HCT116 (cell line): ENCODE data around the gene SCARF2. TPM values are rescaled to one million over a fixed set of nuclear protein-coding genes. Genes with fewer than 3 reads are reported as not detected.

Experiments used
- ATAC-seq: fragments of 200-7000 bp; cut with Tn5 transposase; 2 replicates; pipeline ENCODE4 v1.9.1; 2020; ENCODE audit warnings: mild to moderate bottlenecking, moderate library complexity
- BruUV-seq: library from RNA; stranded (reverse); fragments of 400-500 nt; replicated peaks from 2 replicates; lab custom pipeline; 2021; lab: Mats Ljungman, UMichigan
- CTCF ChIA-PET: fragments of 300-600 bp; sonication (Branson Sonifier 250); formaldehyde crosslinking; loops from one replicate; lab custom pipeline; 2021; ENCODE audit warnings: antibody characterized with exemption; lab: Charles Lee
- POLR2A ChIA-PET: fragments of 300-600, 350-600 bp; sonication (Branson Sonifier 250); formaldehyde crosslinking; loops from one replicate; lab custom pipeline; 2021; ENCODE audit warnings: antibody characterized with exemption; lab: Charles Lee
- RAD21 ChIA-PET, 2 experiments: fragments of 300-600 bp; sonication (Branson Sonifier 250); formaldehyde crosslinking; loops; one replicate each; lab custom pipeline; 2023; ENCODE audit warnings: low total read pairs in 2 of 2; ENCODE audit not compliant: uncharacterized antibody in 2 of 2, unreplicated experiment in 2 of 2, low non-redundant PET in 1 of 2; lab: Charles Lee
- DNase-seq: peaks from one replicate; pipeline ENCODE4 v3.0.0-alpha.2; 2010; ENCODE audit warnings: low read depth, low spot score
- H2AFZ ChIP-seq: fragments of 200-600 bp; shearing (Covaris generic), sonication (generic); 2 replicates; pipeline ENCODE4 v1.6.1; 2017; ENCODE audit warnings: low read depth, mixed run types, mixed read lengths, antibody characterized with exemption, low read length; ENCODE audit not compliant: poor library complexity, severe bottlenecking
- H3K27ac ChIP-seq: 2 replicates; pipeline ENCODE4 v1.5.1; 2012; ENCODE audit warnings: low read depth, low read length
- H3K27me3 ChIP-seq: fragments of 200-600 bp; sonication (generic); 2 replicates; pipeline ENCODE4 v1.6.1; 2016; ENCODE audit warnings: mixed run types, low read length, mixed read lengths; ENCODE audit not compliant: insufficient read depth
- H3K36me3 ChIP-seq, 2 experiments: fragments of 200-500 bp in 1 of 2; fragments of 200-600 bp in 1 of 2; sonication (Bioruptor generic) in 1 of 2; sonication (generic) in 1 of 2; 2 replicates each; pipeline versions ENCODE4 v1.5.1 to v1.6.1; 2014 to 2016; ENCODE audit warnings: low read length in 2 of 2, inconsistent platforms in 1 of 2, mixed read lengths in 1 of 2, mixed run types in 1 of 2; ENCODE audit not compliant: insufficient read depth in 2 of 2, control insufficient read depth in 1 of 2
- H3K4me1 ChIP-seq, 2 experiments: fragments of 200-600 bp in 1 of 2; sonication (generic) in 1 of 2; 2 replicates each; pipeline versions ENCODE4 v1.5.1 to v1.6.1; 2012 to 2017; ENCODE audit warnings: low read length in 2 of 2, inconsistent platforms in 1 of 2, mild to moderate bottlenecking in 1 of 2, mixed read lengths in 1 of 2, mixed run types in 1 of 2, moderate library complexity in 1 of 2; ENCODE audit not compliant: insufficient read depth in 2 of 2, control insufficient read depth in 1 of 2
- H3K4me2 ChIP-seq: fragments of 200-600 bp; sonication (generic); 2 replicates; pipeline ENCODE4 v1.6.1; 2017; ENCODE audit warnings: mixed run types, low read length, mixed read lengths
- H3K4me3 ChIP-seq, 2 experiments: fragments of 200-600 bp in 1 of 2; sonication (generic) in 1 of 2; replicated peaks in 1 of 2; 2 replicates each; pipeline ENCODE4 v1.5.1; 2011 to 2016; ENCODE audit warnings: low read length in 2 of 2, control low read depth in 1 of 2, low read depth in 1 of 2, mild to moderate bottlenecking in 1 of 2, mixed read lengths in 1 of 2, mixed run types in 1 of 2
- H3K79me2 ChIP-seq: fragments of 200-600 bp; sonication (generic); 2 replicates; pipeline ENCODE4 v1.6.1; 2017; ENCODE audit warnings: mild to moderate bottlenecking, mixed run types, low read length, moderate library complexity, mixed read lengths; ENCODE audit not compliant: insufficient read depth
- H3K9ac ChIP-seq: fragments of 200-600 bp; sonication (generic); 2 replicates; pipeline ENCODE4 v1.6.1; 2016; ENCODE audit warnings: low read length, mixed read lengths
- H3K9me2 ChIP-seq: fragments of 200-600 bp; sonication (generic), shearing (Covaris generic); 2 replicates; pipeline ENCODE4 v1.6.1; 2017; ENCODE audit warnings: mixed run types, mild to moderate bottlenecking, moderate library complexity; ENCODE audit not compliant: insufficient read depth
- H3K9me3 ChIP-seq, 2 experiments: fragments of 200-500 bp in 1 of 2; fragments of 200-600 bp in 1 of 2; sonication (Bioruptor generic) in 1 of 2; sonication (generic) in 1 of 2; 2 replicates each; pipeline ENCODE4 v1.6.1; 2014 to 2017; ENCODE audit warnings: low read length in 2 of 2, mixed read lengths in 2 of 2, inconsistent platforms in 1 of 2, low read depth in 1 of 2, mild to moderate bottlenecking in 1 of 2, mixed run types in 1 of 2, moderate library complexity in 1 of 2; ENCODE audit not compliant: control insufficient read depth in 1 of 2, insufficient read depth in 1 of 2
- H4K20me1 ChIP-seq: fragments of 200-600 bp; sonication (generic), shearing (Covaris generic); 2 replicates; pipeline ENCODE4 v1.6.1; 2017; ENCODE audit warnings: mixed run types, mild to moderate bottlenecking, moderate library complexity; ENCODE audit not compliant: insufficient read depth
- CEBPB ChIP-seq: IDR thresholded peaks from 2 replicates; pipeline ENCODE4 v1.6.1; 2012; ENCODE audit warnings: low read depth
- EGR1 ChIP-seq: IDR thresholded peaks from 2 replicates; pipeline ENCODE4 v1.6.1; 2012; ENCODE audit warnings: low read depth
- EZH2 ChIP-seq: fragments of 200-600 bp; sonication (generic); IDR thresholded peaks from 2 replicates; pipeline ENCODE4 v1.6.1; 2017; ENCODE audit warnings: antibody characterized with exemption, mixed run types
- EZH2phosphoT487 ChIP-seq: fragments of 200-600 bp; IDR thresholded peaks from 2 replicates; pipeline ENCODE4 v1.6.1; 2018; ENCODE audit warnings: antibody characterized with exemption, borderline replicate concordance
- FOSL1 ChIP-seq: IDR thresholded peaks from 2 replicates; pipeline ENCODE4 v1.6.1; 2012; ENCODE audit warnings: low read depth
- JUND ChIP-seq: IDR thresholded peaks from 2 replicates; pipeline ENCODE4 v1.6.1; 2012
- POLR2A ChIP-seq: IDR thresholded peaks from 2 replicates; pipeline ENCODE4 v1.7.0; 2011; ENCODE audit warnings: borderline replicate concordance; ENCODE audit not compliant: insufficient read depth, insufficient read length; ENCODE audit errors: extremely low read depth
- RAD21 ChIP-seq: IDR thresholded peaks from 2 replicates; pipeline ENCODE4 v1.6.1; 2012; ENCODE audit warnings: low read depth, mild to moderate bottlenecking
- SIN3A ChIP-seq: IDR thresholded peaks from 2 replicates; pipeline ENCODE4 v1.6.1; 2012; ENCODE audit warnings: low read depth
- SP1 ChIP-seq: IDR thresholded peaks from 2 replicates; pipeline ENCODE4 v1.6.1; 2012; ENCODE audit warnings: low read depth
- SRF ChIP-seq: IDR thresholded peaks from 2 replicates; pipeline ENCODE4 v1.6.1; 2012; ENCODE audit warnings: low read depth
- TCF7L2 ChIP-seq: IDR thresholded peaks from 2 replicates; pipeline ENCODE4 v1.7.0; 2011; ENCODE audit warnings: borderline replicate concordance, inconsistent platforms; ENCODE audit not compliant: insufficient read depth, insufficient read length; ENCODE audit errors: extremely low read depth
- YY1 ChIP-seq: IDR thresholded peaks from 2 replicates; pipeline ENCODE4 v1.6.1; 2011; ENCODE audit warnings: low read length, low read depth, moderate library complexity, mild to moderate bottlenecking; ENCODE audit not compliant: insufficient replicate concordance; ENCODE audit errors: extremely low read depth
- ZFX ChIP-seq: fragments of 450-650 bp; IDR thresholded peaks from 2 replicates; pipeline ENCODE4 v1.6.1; 2017
- ZNF274 ChIP-seq: fragments of 200-500 bp; sonication (Bioruptor generic); IDR thresholded peaks from 2 replicates; pipeline ENCODE4 v1.6.1; 2014; ENCODE audit warnings: mild to moderate bottlenecking, low read depth, low read length, inconsistent platforms
- intact Hi-C: fragments of 100-400 bp; cut with micrococcal nuclease; formaldehyde crosslinking; loops from 2 replicates; pipeline ENCODE4 v1.10.0; 2022
- total RNA-seq: library from RNA; stranded (reverse); gene quantifications from one replicate; pipeline ENCODE4 v1.2.1, GENCODE V29; 2021; ENCODE audit not compliant: unreplicated experiment
- TF ChIP-seq, protein P1 (sequence below): IDR thresholded peaks from 2 replicates; pipeline ENCODE4 v1.6.1; 2012
- TF ChIP-seq, protein P2 (sequence below), 3 experiments: fragments of 200-600 bp in 1 of 3; sonication (generic) in 1 of 3; IDR thresholded peaks in 2 of 3; conservative IDR thresholded peaks in 1 of 3; 2 replicates each; pipeline ENCODE4 v1.5.1; 2012 to 2017; ENCODE audit warnings: low read depth in 2 of 3, low read length in 2 of 3, antibody characterized with exemption in 1 of 3, borderline replicate concordance in 1 of 3, control low read depth in 1 of 3, mild to moderate bottlenecking in 1 of 3, mixed read lengths in 1 of 3, mixed run types in 1 of 3, moderate library complexity in 1 of 3; ENCODE audit not compliant: insufficient read depth in 1 of 3
- TF ChIP-seq, protein P3 (sequence below): IDR thresholded peaks from 2 replicates; pipeline ENCODE4 v1.6.1; 2011; ENCODE audit warnings: mild to moderate bottlenecking, low read length, moderate library complexity; ENCODE audit not compliant: insufficient replicate concordance; ENCODE audit errors: extremely low read depth
- TF ChIP-seq, protein P4 (sequence below): IDR thresholded peaks from 2 replicates; pipeline ENCODE4 v1.6.1; 2012; ENCODE audit warnings: low read depth

The SCARF2 gene
- total RNA-seq, 1 experiment from 2014 or later, result 2.5 TPM

DNA sequence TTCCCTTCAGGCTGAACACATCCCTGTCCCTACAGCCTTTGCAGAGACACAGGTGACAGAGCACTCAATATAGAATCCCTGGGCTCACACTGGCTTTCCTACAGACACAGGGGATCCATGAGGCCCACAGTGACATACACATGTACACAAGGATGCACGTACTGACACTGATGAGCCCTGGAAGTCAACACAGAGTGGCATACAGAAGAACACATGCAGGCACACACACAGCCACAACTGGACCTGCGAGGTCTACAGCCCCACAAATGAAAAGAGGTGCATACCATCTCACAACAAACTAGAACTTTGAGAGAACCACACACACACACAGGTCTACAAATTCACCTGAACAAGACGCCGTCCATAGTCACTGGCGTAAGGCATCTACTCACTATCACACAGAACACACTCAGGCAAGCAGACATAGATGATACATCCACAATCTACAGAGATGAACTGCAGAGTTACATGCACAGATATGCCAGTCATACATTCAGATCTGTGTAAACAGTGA is 47.2 kb downstream of the SCARF2 start:
- no peak for ATAC-seq

More for the DNA sequence above, 47.2 kb downstream of the SCARF2 start:
- DNase-seq, result no peak
- H4K20me1 ChIP-seq, result no peaks in the 10 kb centered on the region
- peaks cover 9 to 22% of the 10 kb centered on the region in 2 experiments for H3K4me1 ChIP-seq
- no peaks in the 10 kb centered on the region for H3K36me3 ChIP-seq
- H3K4me2 ChIP-seq, result no peak overlapping the region
- BruUV-seq, result no TSS peak
- ChIA-PET CTCF (no interaction called here), POLR2A (no interaction called here), RAD21 (no interaction called here)
- H3K9me3 ChIP-seq, result no peaks in the 10 kb centered on the region
- H3K9ac ChIP-seq, result no peak overlapping the region
- H3K9me2 ChIP-seq, result no peaks in the 10 kb centered on the region
- intact Hi-C loops, result no loop called here
- TF ChIP-seq, protein P1, sequence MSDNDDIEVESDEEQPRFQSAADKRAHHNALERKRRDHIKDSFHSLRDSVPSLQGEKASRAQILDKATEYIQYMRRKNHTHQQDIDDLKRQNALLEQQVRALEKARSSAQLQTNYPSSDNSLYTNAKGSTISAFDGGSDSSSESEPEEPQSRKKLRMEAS, result no peak
- TF ChIP-seq FOSL1, result no peak
- no peak for TF ChIP-seq SP1
- no peak for TF ChIP-seq EGR1
- TF ChIP-seq TCF7L2, result no peak
- no peak for TF ChIP-seq EZH2
- TF ChIP-seq YY1, result no peak
- TF ChIP-seq JUND, result no peak
- no peak for TF ChIP-seq RAD21
- TF ChIP-seq ZFX, result no peak
- TF ChIP-seq, protein P2, sequence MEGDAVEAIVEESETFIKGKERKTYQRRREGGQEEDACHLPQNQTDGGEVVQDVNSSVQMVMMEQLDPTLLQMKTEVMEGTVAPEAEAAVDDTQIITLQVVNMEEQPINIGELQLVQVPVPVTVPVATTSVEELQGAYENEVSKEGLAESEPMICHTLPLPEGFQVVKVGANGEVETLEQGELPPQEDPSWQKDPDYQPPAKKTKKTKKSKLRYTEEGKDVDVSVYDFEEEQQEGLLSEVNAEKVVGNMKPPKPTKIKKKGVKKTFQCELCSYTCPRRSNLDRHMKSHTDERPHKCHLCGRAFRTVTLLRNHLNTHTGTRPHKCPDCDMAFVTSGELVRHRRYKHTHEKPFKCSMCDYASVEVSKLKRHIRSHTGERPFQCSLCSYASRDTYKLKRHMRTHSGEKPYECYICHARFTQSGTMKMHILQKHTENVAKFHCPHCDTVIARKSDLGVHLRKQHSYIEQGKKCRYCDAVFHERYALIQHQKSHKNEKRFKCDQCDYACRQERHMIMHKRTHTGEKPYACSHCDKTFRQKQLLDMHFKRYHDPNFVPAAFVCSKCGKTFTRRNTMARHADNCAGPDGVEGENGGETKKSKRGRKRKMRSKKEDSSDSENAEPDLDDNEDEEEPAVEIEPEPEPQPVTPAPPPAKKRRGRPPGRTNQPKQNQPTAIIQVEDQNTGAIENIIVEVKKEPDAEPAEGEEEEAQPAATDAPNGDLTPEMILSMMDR (IDR thresholded peaks at IDR 0.05 in 2 of 3, conservative IDR thresholded peaks at IDR 0.05 in 1 of 3; ENCODE audit: borderline replicate concordance in 1 of 3, insufficient read depth in 1 of 3, low read depth in 2 of 3, low read length in 2 of 3), result no peak
- TF ChIP-seq, protein P3, sequence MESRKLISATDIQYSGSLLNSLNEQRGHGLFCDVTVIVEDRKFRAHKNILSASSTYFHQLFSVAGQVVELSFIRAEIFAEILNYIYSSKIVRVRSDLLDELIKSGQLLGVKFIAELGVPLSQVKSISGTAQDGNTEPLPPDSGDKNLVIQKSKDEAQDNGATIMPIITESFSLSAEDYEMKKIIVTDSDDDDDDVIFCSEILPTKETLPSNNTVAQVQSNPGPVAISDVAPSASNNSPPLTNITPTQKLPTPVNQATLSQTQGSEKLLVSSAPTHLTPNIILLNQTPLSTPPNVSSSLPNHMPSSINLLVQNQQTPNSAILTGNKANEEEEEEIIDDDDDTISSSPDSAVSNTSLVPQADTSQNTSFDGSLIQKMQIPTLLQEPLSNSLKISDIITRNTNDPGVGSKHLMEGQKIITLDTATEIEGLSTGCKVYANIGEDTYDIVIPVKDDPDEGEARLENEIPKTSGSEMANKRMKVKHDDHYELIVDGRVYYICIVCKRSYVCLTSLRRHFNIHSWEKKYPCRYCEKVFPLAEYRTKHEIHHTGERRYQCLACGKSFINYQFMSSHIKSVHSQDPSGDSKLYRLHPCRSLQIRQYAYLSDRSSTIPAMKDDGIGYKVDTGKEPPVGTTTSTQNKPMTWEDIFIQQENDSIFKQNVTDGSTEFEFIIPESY, result no peak
- no peak for TF ChIP-seq SRF
- TF ChIP-seq ZNF274, result no peak
- no peak for TF ChIP-seq SIN3A
- no peak for TF ChIP-seq CEBPB
- TF ChIP-seq POLR2A, result no peak
- TF ChIP-seq EZH2phosphoT487, result no peak
- TF ChIP-seq, protein P4, sequence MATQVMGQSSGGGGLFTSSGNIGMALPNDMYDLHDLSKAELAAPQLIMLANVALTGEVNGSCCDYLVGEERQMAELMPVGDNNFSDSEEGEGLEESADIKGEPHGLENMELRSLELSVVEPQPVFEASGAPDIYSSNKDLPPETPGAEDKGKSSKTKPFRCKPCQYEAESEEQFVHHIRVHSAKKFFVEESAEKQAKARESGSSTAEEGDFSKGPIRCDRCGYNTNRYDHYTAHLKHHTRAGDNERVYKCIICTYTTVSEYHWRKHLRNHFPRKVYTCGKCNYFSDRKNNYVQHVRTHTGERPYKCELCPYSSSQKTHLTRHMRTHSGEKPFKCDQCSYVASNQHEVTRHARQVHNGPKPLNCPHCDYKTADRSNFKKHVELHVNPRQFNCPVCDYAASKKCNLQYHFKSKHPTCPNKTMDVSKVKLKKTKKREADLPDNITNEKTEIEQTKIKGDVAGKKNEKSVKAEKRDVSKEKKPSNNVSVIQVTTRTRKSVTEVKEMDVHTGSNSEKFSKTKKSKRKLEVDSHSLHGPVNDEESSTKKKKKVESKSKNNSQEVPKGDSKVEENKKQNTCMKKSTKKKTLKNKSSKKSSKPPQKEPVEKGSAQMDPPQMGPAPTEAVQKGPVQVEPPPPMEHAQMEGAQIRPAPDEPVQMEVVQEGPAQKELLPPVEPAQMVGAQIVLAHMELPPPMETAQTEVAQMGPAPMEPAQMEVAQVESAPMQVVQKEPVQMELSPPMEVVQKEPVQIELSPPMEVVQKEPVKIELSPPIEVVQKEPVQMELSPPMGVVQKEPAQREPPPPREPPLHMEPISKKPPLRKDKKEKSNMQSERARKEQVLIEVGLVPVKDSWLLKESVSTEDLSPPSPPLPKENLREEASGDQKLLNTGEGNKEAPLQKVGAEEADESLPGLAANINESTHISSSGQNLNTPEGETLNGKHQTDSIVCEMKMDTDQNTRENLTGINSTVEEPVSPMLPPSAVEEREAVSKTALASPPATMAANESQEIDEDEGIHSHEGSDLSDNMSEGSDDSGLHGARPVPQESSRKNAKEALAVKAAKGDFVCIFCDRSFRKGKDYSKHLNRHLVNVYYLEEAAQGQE, result no peak
- no peaks in the 10 kb centered on the region for H3K79me2 ChIP-seq
- H3K4me3 ChIP-seq, result no peak overlapping the region
- H3K27ac ChIP-seq, result no peak overlapping the region
- H3K27me3 ChIP-seq, result no peaks in the 10 kb centered on the region
- H2AFZ ChIP-seq, result no peak overlapping the region
